Fibroblast of mammary gland (primary cell): ENCODE measurements around the gene KRTAP10-5.
"Not testable (repeated sequence)": the region's sequence is repeated elsewhere in the genome, so short reads cannot be mapped to it uniquely, and the experiment has no call there.

Experiments used
- DNase-seq: peaks from one replicate; pipeline ENCODE4 v3.0.0-alpha.2; 2010; ENCODE audit warnings: low read depth
- H3K4me3 ChIP-seq: 2 replicates; pipeline ENCODE4 v1.5.1; 2011; ENCODE audit warnings: low read depth, mild to moderate bottlenecking, low read length, moderate library complexity; ENCODE audit not compliant: control insufficient read depth
- CTCF ChIP-seq: conservative IDR thresholded peaks from 2 replicates; pipeline ENCODE4 v1.5.1; 2011; ENCODE audit warnings: low read depth, low read length, inconsistent platforms; ENCODE audit not compliant: control insufficient read depth, insufficient read depth

KRTAP10-5 gene

GRCh38 chr21:44609193-44609592 lies 28.8 kb upstream of the KRTAP10-5 start:
- TF ChIP-seq CTCF: no peak
- H3K4me3 ChIP-seq: no peak overlapping the region
- DNase-seq: no peak

- TF ChIP-seq CTCF: no peak
- no peak overlapping the region for H3K4me3 ChIP-seq
- DNase-seq: no peak
Observed at GRCh38 chr21:44606495-44606894, 26.1 kb upstream of the KRTAP10-5 start.

- TF ChIP-seq CTCF: no peak
- H3K4me3 ChIP-seq: no peak overlapping the region
- DNase-seq: no peak
Observed at GRCh38 chr21:44603911-44604310, 23.5 kb upstream of the KRTAP10-5 start.

- TF ChIP-seq CTCF: no peak
- DNase-seq: no peak
- no peak overlapping the region for H3K4me3 ChIP-seq
Observed at GRCh38 chr21:44603109-44603875, 22.9 kb upstream of the KRTAP10-5 start.

GRCh38 chr21:44602463-44602850 lies 22.1 kb upstream of the KRTAP10-5 start:
- DNase-seq: no peak
- no peak overlapping the region for H3K4me3 ChIP-seq
- TF ChIP-seq CTCF: no peak

- no peak for DNase-seq
- H3K4me3 ChIP-seq: no peak overlapping the region
- TF ChIP-seq CTCF: no peak
Observed at GRCh38 chr21:44601596-44602462, 21.4 kb upstream of the KRTAP10-5 start.

GRCh38 chr21:44601091-44601490 lies 20.7 kb upstream of the KRTAP10-5 start:
- not testable (repeated sequence) for DNase-seq, H3K4me3 ChIP-seq

- DNase-seq, H3K4me3 ChIP-seq: not testable (repeated sequence)
Observed at GRCh38 chr21:44600118-44600978, 19.9 kb upstream of the KRTAP10-5 start, which contains the start of gene KRTAP10-7. TSS of gene KRTAP10-7 (plus strand) at chr21:44600597. CDS start at chr21:44600622, 25 bp downstream.
